GM18870 (cell line): ENCODE results near the gene RPL22L1.
"Not testable (repeated sequence)": the region's sequence is repeated elsewhere in the genome, so short reads cannot be mapped to it uniquely, and the experiment has no call there.

Source experiments
- ATAC-seq: cut with Tn5 transposase; IDR thresholded peaks from one replicate; pipeline ENCODE4 v1.9.1; 2021; ENCODE audit warnings: moderate library complexity; ENCODE audit not compliant: unreplicated experiment

RPL22L1 gene

DNA sequence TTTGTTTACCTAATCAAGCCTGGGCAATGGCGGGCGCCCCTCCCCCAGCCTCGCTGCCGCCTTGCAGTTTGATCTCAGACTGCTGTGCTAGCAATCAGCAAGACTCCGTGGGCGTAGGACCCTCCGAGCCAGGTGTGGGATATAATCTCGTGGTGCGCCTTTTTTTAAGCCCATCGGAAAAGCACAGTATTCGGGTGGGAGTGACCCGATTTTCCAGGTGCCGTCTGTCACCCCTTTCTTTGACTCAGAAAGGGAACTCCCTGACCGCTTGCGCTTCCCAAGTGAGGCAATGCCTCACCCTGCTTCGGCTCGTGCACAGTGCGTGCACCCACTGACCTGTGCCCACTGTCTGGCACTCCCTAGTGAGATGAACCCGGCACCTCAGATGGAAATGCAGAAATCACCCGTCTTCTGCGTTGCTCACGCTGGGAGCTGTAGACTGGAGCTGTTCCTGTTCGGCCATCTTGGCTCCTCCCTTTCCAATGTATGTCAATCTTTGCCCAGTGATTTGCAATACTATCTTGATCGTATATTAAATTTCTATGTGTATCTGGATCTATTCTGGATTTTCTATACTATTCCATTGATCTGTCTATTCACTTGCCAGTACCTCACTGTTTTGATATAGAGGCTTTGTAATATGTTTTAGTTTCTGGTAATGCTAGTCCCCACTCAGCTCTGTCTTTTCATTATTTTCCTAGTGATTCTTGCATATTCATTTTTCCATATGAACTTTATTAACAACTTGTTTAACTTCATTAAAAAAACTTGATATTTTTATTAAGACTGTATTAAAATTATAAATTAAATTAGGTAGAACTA lies 14.3 kb upstream of the RPL22L1 start:
- not testable (repeated sequence) for ATAC-seq

DNA sequence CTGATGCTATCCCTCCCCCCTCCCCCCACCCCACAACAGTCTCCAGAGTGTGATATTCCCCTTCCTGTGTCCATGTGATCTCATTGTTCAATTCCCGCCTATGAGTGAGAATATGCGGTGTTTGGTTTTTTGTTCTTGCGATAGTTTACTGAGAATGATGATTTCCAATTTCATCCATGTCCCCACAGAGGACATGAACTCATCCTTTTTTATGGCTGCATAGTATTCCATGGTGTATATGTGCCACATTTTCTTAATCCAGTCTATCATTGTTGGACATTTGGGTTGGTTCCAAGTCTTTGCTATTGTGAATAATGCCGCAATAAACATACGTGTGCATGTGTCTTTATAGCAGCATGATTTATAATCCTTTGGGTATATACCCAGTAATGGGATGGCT lies 8.7 kb upstream of the RPL22L1 start:
- ATAC-seq = not testable (repeated sequence)

DNA sequence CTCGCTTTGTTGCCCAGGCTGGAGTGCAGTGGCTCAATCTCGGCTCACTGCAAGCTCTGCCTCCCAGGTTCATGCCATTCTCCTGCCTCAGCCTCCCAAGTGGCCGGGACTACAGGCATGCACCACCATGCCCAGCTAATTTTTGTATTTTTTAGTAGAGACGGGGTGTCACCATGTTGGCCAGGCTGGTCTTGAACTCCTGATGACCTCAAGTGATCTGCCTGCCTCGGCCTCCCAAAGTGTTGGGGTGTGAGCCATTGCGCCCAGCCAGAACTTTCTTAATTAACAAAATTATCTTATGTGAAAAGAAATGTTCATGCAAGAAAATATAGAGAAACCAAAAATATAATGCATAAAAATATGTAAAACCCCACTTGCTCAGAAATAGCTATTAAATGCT lies 7.3 kb upstream of the RPL22L1 start:
- ATAC-seq = not testable (repeated sequence)

DNA sequence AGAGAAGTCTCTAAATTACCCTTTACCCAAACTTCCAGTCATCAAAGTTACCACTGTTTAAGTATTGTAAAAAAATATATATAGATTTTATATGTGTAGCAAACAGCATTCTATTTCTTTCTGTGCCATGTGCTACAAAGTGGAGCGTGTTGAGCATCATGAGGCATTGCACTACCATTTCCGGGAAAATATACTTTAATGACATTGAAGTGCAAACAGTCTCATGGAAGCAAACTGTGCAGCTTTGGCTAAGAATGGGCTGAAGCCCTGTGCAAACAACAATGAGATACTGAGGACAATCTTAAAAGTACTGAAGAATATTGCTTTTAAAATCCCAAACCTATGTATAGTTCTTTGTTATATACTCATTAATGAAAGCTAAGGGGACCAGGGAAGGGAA lies 6.5 kb upstream of the RPL22L1 start:
- no peak for ATAC-seq

DNA sequence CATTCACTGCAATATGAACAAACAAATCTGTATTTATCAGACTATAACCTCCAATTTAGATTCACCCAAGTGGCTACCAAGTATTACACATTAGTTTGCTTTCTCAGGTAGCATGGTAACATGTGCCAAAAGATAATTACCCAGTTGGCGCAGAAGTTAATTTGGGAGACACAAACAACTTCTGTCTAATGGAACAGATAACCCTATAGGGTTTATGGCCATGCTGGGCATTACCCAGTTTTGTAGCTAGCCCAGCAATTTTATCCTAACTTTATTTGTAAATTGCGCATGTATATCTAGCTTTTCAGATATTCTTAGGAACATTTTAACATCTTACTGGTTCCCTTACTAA lies 780 bp downstream of the RPL22L1 start:
- no peak for ATAC-seq

DNA sequence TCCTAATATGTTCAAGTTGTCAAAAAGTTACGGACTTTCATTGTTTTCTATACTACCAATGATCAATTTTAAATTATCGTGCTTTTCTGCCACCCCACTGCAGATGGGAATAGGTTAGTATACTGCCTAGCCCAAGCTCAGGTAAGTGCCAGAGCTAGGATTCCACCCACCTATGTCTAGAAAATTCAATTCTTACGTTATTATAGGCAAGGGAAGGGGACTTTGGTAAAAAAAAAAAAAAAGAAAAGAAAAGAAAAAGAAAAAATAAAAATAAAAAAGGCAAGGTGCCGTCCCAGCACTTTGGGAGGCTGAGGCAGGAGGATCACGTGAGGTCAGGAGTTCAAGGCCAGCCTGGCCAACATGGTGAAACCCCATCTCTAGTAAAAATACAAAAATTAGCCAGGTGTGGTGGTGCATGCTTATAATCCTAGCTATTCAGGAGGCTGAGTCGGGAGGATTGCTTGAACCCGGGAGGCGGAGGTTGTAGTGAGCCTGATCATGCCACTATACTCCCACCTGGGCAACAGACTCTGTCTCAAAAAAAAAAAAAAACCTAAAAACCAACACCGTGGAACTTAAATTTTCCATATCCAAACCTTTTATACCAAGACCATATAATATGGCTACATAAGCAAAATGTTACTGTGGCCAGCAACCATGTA lies 1.3 kb downstream of the RPL22L1 start:
- no peak for ATAC-seq

DNA sequence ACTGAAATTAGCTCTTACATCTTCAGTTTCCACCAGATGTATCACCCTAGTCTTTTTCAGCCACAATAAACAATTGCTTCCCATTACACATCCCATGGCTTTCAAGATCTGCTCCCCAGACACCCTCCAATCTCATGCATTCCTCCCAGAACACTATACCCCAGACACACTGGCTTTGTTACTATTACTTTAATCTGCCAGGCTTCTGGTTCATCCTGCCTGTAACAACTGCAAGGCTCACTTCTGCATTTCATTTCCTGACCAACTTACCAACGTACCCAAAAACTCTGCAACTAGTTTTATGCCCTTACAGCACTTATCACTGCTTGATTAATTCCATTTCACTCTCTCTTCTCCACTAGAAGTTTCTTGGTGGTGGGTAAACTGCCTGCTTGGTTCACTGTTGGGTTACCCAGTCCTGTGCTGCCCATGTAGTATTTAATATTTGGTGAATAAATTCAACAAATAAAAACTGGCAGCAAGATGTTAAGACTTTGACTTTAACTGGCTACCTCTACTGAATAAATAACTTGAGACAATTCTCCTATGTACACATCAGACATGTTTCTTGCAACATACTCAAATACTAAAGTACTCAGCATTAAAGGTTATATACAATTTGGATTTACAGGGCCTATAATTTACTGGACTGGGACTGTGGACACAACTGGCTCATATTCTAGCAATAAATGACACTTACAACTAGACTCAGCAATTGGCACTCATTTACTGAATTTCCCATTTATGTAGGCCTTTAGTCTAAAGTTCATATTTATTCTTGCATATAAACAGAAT lies 2.7 kb downstream of the RPL22L1 start:
- no peak for ATAC-seq

DNA sequence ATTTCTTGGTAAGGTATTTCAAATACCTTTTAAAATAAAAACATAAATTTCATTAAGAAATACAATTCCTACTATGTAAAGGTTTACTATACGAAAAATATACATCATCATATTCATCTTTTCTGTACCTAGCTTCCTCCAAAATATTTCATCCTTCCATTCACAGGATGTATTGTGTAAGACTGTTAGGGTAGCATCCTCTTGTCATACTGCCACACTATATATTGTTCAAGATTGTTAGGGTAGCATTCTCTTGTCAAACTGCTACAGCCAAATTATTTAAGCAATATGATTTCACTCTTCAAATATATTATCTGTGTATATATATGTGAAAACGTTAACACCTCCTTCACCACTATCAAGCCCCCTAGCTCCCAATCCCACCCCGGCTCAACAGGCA lies 3.5 kb downstream of the RPL22L1 start:
- no peak for ATAC-seq

DNA sequence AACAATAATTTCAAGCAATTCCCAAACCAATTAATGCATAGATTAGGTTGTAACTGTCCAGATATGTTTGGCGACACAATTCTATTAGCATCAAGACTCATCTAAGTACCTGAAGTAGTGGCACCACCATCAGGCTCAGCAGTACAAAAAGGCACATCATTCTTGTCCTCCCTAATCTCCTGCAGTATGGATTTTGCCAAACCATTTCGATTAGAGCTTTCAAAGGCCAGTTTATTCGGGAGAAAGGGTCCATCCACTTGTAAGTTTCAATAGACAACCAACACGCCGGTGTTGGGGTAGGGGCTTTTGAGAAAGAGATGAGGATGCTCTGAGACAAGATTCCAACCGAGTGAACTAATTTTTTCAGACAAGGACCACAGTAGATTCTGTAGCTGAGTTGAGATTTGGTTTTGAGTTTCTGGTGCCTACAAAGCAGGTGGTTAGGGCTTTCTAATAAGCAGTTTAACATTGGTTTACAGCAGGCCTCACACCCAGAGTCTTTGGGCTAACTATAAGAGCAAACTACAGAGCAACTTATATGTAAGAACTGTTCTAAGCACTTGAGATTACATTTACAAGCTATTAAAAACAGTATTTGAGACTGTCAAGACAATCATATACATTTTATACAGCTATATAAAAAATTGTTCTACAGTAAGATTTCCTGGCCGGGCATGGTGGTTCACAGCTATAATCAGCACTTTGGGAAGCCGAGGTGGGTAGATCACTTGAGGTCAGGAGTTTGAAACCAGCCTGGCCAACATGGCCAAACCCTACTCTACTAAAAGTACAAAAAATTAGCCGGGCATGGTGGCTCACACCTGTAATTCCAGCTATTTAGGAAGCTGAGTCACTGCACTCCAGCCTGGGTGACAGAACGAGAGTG lies 4.5 kb downstream of the RPL22L1 start:
- ATAC-seq = no peak

DNA sequence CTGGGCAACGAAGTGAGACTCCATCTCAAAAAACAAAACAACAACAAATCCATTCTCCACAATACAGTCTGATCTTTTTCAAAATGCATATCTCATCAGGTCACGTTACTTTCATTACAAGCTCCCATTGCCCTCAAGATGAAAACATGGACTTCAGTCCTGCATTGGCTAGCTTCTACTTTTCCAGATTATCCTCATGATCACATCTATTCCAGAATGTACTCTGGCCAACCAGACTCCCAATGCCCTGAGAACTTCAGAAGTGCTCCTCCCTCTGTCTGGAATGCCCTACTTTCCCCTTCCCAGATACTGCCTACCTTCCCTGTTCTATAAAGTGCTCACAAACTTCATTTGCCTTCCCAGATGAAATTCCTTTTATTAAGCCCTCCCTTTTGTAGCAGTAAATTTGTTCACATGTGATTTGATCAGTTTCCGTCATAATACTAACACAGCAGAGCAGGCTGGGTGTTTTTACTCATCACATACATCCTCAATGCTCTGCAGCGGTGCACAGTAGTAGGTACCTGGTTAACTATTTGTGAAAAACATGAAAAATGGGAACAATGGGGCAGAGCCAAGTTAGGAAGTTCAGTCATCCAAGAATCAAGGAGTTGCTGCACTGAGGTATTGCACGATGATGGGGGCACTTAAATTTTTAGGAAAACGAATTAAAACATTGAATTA lies 5.3 kb downstream of the RPL22L1 start:
- ATAC-seq = no peak

DNA sequence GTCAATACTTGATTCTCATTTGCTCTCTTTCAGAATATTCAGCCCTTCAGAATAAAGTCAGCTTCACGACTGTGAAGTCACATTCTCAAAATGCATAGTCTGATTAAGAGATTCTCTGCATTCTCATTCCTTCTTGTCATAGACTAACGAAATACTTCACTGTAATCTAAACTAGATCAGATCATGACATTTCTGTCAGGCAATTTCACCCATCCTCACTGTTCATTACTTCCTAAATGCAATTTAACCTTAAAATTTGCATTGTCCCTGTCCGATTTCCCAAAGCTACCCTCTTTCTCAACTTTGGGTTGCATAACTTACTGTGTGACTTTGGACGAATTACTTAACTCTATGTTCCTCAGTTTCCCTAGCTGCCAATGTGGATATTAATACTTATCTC lies 6.2 kb downstream of the RPL22L1 start:
- no peak for ATAC-seq

DNA sequence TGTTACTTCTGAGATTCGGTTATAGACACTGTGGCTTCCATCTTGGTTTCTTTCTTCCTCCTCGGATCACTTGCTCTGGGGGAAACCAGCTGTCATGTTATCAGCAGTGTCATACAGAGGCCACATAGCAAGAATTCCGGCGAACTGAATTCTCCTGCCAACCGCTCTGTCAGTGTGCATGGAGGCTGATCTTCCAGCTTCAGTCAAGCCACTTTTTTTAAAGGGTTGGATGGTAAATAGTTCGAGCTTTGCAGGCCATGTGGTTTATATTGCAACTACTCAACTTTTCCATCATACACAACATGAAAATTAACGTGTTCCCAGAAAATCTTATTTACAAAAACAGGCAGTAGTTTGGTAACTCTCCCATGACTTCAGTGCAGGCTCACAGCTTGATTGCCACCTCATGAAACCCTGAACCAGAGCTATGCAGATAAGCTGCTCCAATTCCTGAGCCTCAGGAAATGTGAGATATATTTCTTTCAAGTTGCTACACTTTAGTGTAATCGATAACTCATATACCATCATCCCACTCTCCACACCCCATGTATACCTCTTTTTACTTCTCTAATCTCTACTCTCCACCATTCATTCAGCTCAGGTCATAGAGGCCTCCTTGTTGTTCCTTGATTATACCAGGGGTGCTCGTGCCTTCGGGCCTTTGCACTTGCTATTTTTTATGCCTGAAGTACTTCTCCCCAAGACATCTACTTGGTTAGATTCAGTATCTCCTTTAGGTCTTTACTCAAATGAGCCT lies 7.2 kb downstream of the RPL22L1 start:
- no peak for ATAC-seq

DNA sequence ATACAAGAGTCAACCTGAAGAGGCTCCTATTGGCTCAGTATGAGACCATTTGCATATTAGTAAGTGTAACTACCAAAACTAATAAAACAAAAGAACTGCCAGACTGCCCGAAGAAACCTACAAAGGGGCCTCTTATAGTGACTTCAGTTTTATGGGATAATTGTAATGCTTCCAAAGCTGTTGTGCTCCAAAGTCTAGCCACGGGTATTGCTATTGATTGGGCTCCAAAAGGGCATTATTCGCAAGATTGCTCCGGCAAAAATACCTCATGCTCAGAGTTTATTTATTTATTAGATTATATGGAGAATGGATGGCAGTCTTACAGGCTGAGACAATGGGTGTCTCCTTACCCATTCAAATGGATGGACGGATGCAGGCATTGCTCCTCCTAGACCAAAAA lies 11.4 kb downstream of the RPL22L1 start:
- no peak for ATAC-seq

DNA sequence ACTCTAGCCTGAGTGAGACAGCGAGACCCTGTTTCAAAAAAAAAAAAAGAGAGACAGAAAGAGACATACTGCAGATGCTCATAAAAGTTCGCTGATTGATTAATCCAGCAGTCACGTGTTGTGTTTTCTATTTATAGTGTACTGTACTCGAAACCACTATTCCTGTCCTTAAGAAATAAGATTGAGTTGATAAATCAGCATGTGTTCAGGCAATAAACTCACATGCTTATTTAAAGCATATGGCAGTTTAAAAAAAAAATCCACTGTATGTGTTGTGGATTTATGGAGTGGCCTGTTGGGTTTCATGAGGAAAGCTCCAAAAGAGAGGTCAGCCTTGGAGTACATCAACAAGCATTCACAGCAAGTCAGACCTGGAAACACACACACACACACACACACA lies 17.7 kb downstream of the RPL22L1 start:
- no peak for ATAC-seq

DNA sequence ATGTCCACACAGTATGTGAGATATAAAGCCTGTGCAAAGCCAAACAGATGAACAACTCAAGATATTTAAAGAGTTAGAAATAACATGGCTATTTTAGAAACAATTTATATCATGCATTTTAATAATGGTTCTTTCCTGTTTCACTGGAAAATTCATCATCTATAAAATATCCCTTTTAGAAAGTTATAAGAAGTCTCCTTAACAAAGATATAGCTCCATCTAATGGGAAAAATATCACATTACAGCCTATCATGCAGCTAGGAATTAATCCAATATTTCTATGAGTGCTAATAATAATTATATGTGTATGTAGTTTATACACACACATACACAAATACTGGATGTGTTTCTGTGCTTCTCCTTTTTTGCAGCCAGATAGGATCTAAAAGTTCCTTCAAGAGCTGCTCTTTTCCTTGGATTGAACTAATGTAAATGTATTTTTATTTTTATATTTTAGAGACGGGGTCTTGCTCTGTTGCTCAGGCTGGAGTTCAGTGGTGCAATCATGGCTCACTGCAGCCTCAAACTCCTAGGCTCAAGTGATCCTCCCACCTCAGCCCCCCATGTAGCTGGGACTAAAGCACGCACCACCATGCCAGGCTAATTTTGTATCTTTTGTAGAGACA lies 21.6 kb downstream of the RPL22L1 start:
- no peak for ATAC-seq

DNA sequence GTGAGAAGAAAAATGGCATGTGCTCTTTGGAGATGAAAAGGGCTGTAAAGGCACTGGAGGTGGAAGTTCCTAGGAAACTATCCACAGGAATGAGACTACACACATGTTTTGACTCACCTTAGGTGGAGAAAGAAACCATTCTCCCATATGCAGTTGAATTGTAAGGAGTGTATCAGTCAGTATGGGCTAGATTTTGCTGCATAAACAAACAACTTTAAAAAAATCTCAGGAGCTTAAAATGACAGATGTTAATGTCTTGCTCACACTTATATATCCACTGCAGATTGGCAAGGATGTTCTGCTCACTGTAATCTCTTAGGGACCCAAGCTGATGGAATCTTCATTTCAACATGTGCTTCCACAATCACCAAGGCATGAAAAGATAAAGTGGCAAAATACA lies 25.6 kb downstream of the RPL22L1 start:
- no peak for ATAC-seq

DNA sequence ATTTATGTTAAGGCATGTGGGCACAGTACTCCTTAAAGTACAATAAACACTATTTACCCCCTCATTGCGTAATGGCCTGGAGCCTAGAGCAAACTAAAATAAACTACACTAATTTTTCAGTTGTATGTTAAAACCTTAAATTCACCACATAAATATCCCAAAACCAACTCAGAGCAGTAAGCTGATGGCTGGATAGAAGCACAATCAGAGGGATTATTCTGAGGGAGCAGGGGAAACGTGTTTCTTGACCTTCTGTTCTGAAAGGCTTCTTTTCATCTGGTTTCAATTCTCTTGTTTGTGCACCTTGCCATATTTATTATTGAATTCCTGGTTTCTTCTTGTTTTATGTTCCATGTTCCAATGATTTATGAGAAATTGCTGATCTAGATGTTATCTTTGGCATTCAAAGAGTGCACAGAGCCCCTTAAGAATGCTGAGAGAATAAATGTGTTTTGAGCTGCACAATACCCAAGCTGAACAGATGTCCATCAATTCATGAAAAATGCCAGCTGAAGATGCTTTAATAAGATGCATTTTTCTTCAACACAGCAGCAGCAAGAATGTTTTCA lies 29.6 kb downstream of the RPL22L1 start:
- ATAC-seq = no peak

DNA sequence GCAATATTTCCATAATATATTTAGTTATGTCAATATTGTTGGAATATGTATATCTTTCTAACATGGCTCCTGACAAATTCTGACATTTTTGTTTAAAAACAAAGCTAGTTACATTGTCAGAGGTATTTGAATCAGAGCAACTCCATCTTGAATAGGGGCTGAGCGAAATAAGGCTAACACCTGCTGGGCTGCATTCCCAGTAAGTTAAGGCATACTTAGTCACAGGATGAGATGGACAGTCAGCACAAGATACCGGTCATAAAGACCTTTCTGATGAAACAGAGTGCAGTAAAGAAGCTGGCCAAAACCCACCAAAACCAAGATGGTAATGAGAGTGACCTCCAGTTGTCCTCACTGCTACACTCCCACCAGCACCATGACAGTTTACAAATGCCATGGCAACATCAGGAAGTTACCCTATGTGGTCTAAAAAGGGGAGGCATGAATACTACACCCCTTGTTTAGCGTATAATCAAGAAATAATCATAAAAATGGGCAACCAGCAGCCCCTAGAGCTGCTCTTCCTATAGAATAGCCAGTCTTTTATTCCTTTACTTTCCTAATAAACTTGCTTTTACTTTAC lies 30.4 kb downstream of the RPL22L1 start:
- ATAC-seq = no peak
